Skeletal muscle tissue (tissue), 4 donors: ENCODE measurements around the gene VAMP4. TPM values are rescaled to one million over a fixed set of nuclear protein-coding genes. Genes with fewer than 3 reads are reported as not detected.

Source experiments
- H3K27ac ChIP-seq: one replicate; pipeline ENCODE4 v1.7.0; 2013; ENCODE audit warnings: mild to moderate bottlenecking, low read depth, low read length, inconsistent platforms
- H3K27me3 ChIP-seq, 3 donors: one replicate each; pipeline ENCODE4 v1.7.0; 2013; ENCODE audit warnings: low read length in 3 of 3; ENCODE audit not compliant: control insufficient read depth in 3 of 3, insufficient read depth in 3 of 3
- H3K36me3 ChIP-seq, 3 donors: one replicate each; pipeline ENCODE4 v1.7.0; 2013; ENCODE audit warnings: low read length in 3 of 3; ENCODE audit not compliant: control insufficient read depth in 3 of 3, insufficient read depth in 3 of 3
- H3K4me1 ChIP-seq, 3 donors: one replicate each; pipeline ENCODE4 v1.7.0; 2013; ENCODE audit warnings: low read length in 3 of 3, mild to moderate bottlenecking in 3 of 3; ENCODE audit not compliant: control insufficient read depth in 3 of 3, insufficient read depth in 3 of 3
- H3K4me3 ChIP-seq, 3 donors: one replicate each; pipeline ENCODE4 v1.7.0; 2013; ENCODE audit warnings: low read length in 3 of 3
- H3K9ac ChIP-seq, 3 donors: one replicate each; pipeline ENCODE4 v1.7.0; 2013; ENCODE audit warnings: low read length in 3 of 3, mild to moderate bottlenecking in 3 of 3, moderate library complexity in 2 of 3, low read depth in 1 of 3
- H3K9me3 ChIP-seq, 3 donors: one replicate each; pipeline ENCODE4 v1.7.0; 2013; ENCODE audit warnings: low read length in 3 of 3; ENCODE audit not compliant: control insufficient read depth in 3 of 3
- total RNA-seq: library from RNA; depleted of rRNA; stranded (reverse); fragments of >200 nt; gene quantifications from one replicate; pipeline ENCODE4 v1.2.3, GENCODE V29; 2014
- donor health status: Osteomylitis.

VAMP4 gene, protein sequence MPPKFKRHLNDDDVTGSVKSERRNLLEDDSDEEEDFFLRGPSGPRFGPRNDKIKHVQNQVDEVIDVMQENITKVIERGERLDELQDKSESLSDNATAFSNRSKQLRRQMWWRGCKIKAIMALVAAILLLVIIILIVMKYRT
- 3.7 TPM for total RNA-seq

- peaks cover 0 to 12% (median 2%) of the 10 kb centered on the region in 3 donors for H3K36me3 ChIP-seq
- H3K4me1 ChIP-seq, result peaks cover 20 to 26% (median 21%) of the 10 kb centered on the region in 3 donors
- no peaks in the 10 kb centered on the region for H3K27me3 ChIP-seq
- H3K9me3 ChIP-seq, result no peaks in the 10 kb centered on the region
- H3K27ac ChIP-seq, result peak within 1 kb of the TSS; percentile 98
- H3K4me3 ChIP-seq, result peak within 1 kb of the TSS; percentile 90 to 97 (median 96)
- peak within 1 kb of the TSS; percentile 95 to 97 (median 95) for H3K9ac ChIP-seq
Measured at GRCh38 chr1:171741872-171742576, at the start of gene VAMP4. Gene VAMP4, minus strand, starts transcription at chr1:171742065. Its CDS starts 3,651 bp downstream, at chr1:171738414.

GRCh38 chr1:171790318-171790717 is 48.5 kb upstream of the VAMP4 start:
- Histone ChIP-seq H3K27me3 (no peaks in the 10 kb centered on the region), H3K27ac (no peak overlapping the region), H3K9me3 (peaks cover 0 to 1% (median 0%) of the 10 kb centered on the region in 3 donors), H3K9ac (no peak overlapping the region), H3K4me3 (no peak overlapping the region), H3K36me3 (peaks cover 60 to 86% (median 80%) of the 10 kb centered on the region in 3 donors), H3K4me1 (peaks cover 8 to 10% (median 9%) of the 10 kb centered on the region in 3 donors)

- H3K9me3 ChIP-seq, result no peaks in the 10 kb centered on the region
- H3K9ac ChIP-seq, result peak overlapping the region in 1 of 3 donors; percentile 23
- H3K27me3 ChIP-seq, result no peaks in the 10 kb centered on the region
- peaks cover 19 to 23% (median 20%) of the 10 kb centered on the region in 3 donors for H3K4me1 ChIP-seq
- H3K4me3 ChIP-seq, result no peak overlapping the region
- peaks cover 58 to 86% (median 84%) of the 10 kb centered on the region in 3 donors for H3K36me3 ChIP-seq
- no peak overlapping the region for H3K27ac ChIP-seq
Measured at GRCh38 chr1:171788696-171789095, 46.8 kb upstream of the VAMP4 start.

DNA sequence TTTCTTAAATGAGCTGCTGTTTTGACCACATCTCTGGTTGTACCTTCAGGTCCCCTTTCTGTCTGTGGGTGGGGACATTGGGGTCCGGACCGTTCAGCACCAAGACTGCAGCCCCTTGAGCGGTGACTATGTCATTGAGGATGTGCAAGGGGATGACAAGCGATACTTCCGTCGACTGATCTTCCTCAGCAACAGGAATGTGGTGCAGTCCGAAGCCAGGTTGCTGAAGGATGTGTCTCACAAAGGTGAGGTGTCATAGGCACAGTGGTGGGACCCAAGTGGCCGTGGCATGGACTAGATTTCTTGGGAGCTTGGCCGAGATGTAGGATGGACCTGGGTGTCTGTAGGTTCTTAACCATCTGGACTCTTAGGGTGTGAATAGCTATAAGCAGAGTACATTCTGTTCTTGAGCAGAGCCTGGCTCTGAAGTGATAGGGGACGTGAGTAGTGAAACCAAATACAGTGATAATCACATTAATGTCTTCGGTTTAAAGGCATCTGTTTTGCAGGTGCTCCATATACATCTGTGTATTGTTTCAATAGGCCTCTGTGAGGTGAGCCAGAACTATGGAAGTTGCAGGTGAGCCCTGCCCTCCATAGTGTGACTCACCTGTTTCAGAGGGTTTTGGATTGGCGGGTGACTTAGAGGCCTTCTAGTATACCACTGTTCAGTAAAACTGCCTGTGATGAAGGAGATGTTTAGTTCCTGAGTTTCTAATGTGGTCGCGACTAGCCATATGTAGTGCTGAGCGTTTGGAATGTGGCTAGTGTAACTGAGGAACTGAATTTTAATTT is 46.0 kb upstream of the VAMP4 start:
- peaks cover 23 to 31% (median 28%) of the 10 kb centered on the region in 3 donors for H3K4me1 ChIP-seq
- no peaks in the 10 kb centered on the region for H3K9me3 ChIP-seq
- H3K27ac ChIP-seq, result no peak overlapping the region
- H3K4me3 ChIP-seq, result no peak overlapping the region
- H3K9ac ChIP-seq, result no peak overlapping the region
- H3K27me3 ChIP-seq, result no peaks in the 10 kb centered on the region
- H3K36me3 ChIP-seq, result peaks cover 59 to 85% (median 82%) of the 10 kb centered on the region in 3 donors

- H3K9ac ChIP-seq, result no peak overlapping the region
- H3K9me3 ChIP-seq, result no peaks in the 10 kb centered on the region
- no peak overlapping the region for H3K27ac ChIP-seq
- peaks cover 33 to 43% (median 34%) of the 10 kb centered on the region in 3 donors for H3K4me1 ChIP-seq
- H3K4me3 ChIP-seq, result no peak overlapping the region
- H3K27me3 ChIP-seq, result no peaks in the 10 kb centered on the region
- H3K36me3 ChIP-seq, result peaks cover 53 to 71% (median 70%) of the 10 kb centered on the region in 3 donors
Measured at GRCh38 chr1:171786534-171786933, 44.7 kb upstream of the VAMP4 start.

DNA sequence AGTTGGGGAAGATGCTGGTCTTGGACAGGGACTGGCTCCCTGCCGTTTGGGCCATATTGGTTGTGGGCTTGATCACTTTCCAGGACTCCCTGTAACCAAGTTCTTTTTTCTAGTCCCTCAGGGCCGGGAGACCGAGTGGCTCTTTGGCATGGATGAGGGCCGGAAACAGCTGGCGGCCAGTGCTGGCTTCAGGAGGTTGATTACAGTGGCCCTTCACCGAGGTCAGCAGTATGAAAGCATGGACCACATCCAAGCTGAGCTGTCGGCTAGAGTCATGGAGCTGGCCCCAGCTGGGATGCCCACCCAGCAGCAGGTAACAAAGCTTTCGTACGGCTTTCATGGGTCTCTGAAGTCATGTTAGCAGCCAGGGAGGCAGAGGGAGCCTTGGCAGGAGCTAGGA is 43.9 kb upstream of the VAMP4 start:
- H3K36me3 ChIP-seq, result peaks cover 47 to 64% (median 63%) of the 10 kb centered on the region in 3 donors

DNA sequence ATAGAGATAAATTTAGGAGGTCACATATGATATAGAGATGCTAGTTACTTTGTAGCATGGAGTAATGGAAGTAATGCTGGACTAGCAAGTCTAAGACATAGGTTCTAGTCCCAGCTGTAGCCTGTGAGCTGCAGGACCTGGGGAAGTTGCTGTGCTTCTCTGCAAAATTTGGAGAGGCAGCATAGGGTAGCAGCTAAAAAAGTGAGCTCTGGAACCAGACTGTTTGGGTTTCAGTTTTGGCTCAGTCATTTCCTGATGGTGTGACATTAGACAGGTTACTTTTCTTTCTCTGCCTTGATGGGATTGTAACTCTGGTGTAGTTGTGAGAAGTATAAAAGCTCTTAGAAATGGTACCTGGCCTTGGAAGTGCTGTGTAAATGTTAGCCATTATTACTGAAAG is 42.9 kb upstream of the VAMP4 start:
- peaks cover 40 to 55% (median 54%) of the 10 kb centered on the region in 3 donors for H3K36me3 ChIP-seq
- H3K27ac ChIP-seq, result no peak overlapping the region
- H3K27me3 ChIP-seq, result no peaks in the 10 kb centered on the region
- peaks cover 34 to 50% (median 36%) of the 10 kb centered on the region in 3 donors for H3K4me1 ChIP-seq
- H3K9ac ChIP-seq, result no peak overlapping the region
- H3K9me3 ChIP-seq, result no peaks in the 10 kb centered on the region
- H3K4me3 ChIP-seq, result no peak overlapping the region

More for the DNA sequence above, 43.9 kb upstream of the VAMP4 start:
- Histone ChIP-seq H3K27me3 (no peaks in the 10 kb centered on the region), H3K4me1 (peaks cover 34 to 44% (median 34%) of the 10 kb centered on the region in 3 donors), H3K9ac (peak overlapping the region in 2 of 3 donors; percentile 36 to 60), H3K27ac (no peak overlapping the region), H3K4me3 (peak overlapping the region in 2 of 3 donors; percentile 14 to 30), H3K9me3 (no peaks in the 10 kb centered on the region)

DNA sequence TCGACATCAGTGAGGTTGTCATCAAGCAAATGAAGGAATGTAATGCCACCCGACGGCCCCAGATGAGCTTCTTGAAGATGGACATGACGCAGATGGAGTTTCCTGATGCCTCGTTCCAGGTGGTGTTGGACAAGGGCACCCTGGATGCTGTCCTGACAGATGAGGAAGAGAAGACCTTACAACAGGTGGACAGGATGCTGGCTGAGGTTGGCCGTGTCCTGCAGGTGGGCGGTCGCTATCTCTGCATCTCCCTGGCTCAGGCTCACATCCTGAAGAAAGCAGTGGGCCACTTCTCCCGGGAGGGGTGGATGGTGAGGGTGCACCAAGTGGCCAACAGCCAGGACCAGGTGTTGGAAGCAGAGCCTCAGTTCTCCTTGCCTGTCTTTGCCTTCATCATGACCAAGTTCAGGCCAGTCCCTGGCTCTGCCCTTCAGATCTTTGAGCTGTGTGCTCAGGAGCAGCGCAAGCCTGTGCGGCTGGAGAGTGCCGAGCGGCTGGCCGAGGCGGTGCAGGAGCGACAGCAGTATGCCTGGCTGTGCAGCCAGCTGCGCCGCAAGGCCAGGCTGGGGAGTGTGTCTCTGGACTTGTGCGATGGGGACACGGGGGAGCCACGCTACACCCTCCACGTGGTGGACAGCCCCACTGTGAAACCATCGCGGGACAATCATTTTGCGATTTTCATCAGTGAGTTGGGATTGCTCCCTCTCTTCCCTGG is 42.1 kb upstream of the VAMP4 start:
- H3K27ac ChIP-seq, result no peak overlapping the region
- H3K4me1 ChIP-seq, result peaks cover 34 to 50% (median 36%) of the 10 kb centered on the region in 3 donors
- no peaks in the 10 kb centered on the region for H3K27me3 ChIP-seq
- peaks cover 36 to 48% (median 47%) of the 10 kb centered on the region in 3 donors for H3K36me3 ChIP-seq
- no peak overlapping the region for H3K4me3 ChIP-seq
- no peak overlapping the region for H3K9ac ChIP-seq
- H3K9me3 ChIP-seq, result no peaks in the 10 kb centered on the region

- Histone ChIP-seq H3K9ac (peak within 1 kb of the TSS; percentile 88 to 97 (median 96)), H3K9me3 (no peaks in the 10 kb centered on the region), H3K27me3 (no peaks in the 10 kb centered on the region), H3K27ac (peak within 1 kb of the TSS; percentile 85), H3K4me3 (peak within 1 kb of the TSS; percentile 91 to 99 (median 98)), H3K36me3 (peaks cover 18 to 25% (median 24%) of the 10 kb centered on the region in 3 donors), H3K4me1 (peaks cover 34 to 50% (median 36%) of the 10 kb centered on the region in 3 donors)
Measured at GRCh38 chr1:171781176-171781875, 39.5 kb upstream of the VAMP4 start, which contains the start of gene METTL13. Gene METTL13, plus strand, starts transcription at chr1:171781660. Its CDS starts 308 bp downstream, at chr1:171781968.
